D341Med (cell line): ENCODE data around the gene SCIN.
"Not testable (repeated sequence)": the region's sequence is repeated elsewhere in the genome, so short reads cannot be mapped to it uniquely, and the experiment has no call there.

Source experiments
- DNase-seq: peaks from one replicate; pipeline ENCODE4 v3.0.0; 2012; ENCODE audit warnings: low spot score

The SCIN gene

GRCh38 chr7:12648704-12649261 lies 78.3 kb downstream of the SCIN start:
- no peak for DNase-seq

GRCh38 chr7:12649348-12649747 lies 78.8 kb downstream of the SCIN start:
- DNase-seq, result no peak

GRCh38 chr7:12650080-12650479 lies 79.6 kb downstream of the SCIN start:
- DNase-seq, result no peak

GRCh38 chr7:12653110-12653509 lies 82.6 kb downstream of the SCIN start:
- no peak for DNase-seq

GRCh38 chr7:12653518-12653917 lies 83.0 kb downstream of the SCIN start:
- no peak for DNase-seq

DNA sequence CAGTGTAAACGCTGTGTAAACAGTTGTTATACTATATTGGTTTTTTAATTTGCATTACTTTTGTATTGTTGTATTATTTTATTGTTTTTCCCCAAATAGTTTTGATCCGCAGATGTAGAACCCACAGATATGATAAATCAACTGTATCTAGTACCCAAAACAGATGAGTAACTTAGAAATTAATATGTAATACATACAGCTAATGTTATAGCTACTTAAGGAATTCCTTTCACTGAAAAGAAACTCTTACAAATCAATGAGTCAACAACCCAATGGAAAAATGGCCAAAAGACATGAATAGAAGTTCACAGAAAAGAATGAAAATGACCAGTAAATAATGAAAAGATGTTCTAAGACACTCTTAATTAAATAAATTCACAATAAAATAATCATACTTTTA lies 84.6 kb downstream of the SCIN start:
- no peak for DNase-seq

GRCh38 chr7:12660423-12660822 lies 89.9 kb downstream of the SCIN start:
- not testable (repeated sequence) for DNase-seq

DNA sequence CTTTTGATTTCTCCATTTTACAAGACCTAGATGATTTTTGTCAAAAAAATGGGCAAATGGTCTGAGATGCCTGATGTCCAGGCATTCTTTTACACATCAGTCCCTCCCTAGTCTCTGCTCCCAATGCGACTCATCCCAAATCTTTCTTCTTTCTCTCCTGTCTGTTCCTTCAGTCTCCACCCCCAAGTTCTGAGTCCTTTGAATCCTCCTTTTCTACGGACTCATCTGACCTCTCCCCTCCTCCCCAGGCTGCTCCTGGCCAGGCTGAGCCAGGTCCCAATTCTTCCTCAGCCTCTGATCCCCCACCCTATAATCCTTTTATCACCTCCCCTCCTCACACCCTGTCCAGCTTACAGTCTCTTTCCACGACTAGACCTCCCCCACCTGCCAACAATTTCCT lies 90.5 kb downstream of the SCIN start:
- DNase-seq, result not testable (repeated sequence)

GRCh38 chr7:12661581-12661980 lies 91.1 kb downstream of the SCIN start:
- no peak for DNase-seq

GRCh38 chr7:12670000-12670729 lies 99.6 kb downstream of the SCIN start:
- DNase-seq, result no peak

GRCh38 chr7:12670743-12671520 lies 100.4 kb downstream of the SCIN start:
- DNase-seq, result no peak

- not testable (repeated sequence) for DNase-seq
These were observed 102.9 kb downstream of the SCIN start for GRCh38 chr7:12673436-12673835.

GRCh38 chr7:12674053-12674452 lies 103.5 kb downstream of the SCIN start:
- DNase-seq, result no peak

DNA sequence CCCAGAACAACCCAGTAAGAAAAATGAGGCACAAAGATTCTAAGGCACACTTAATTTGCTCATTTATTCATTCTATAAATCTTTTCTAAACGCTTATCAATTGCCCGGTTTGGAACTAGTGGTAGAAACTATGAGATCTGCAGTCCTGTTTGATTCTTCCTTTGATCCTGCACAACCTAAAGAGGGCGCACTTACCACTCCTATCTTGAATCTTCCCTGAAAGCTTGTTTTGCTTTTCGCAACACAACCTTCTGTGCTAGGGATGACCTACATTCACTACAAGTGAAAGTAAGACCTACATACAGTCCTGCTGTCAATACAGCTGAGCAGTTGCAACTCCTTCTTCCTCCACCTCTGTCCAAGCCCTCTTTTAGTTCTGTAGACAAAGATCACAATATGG lies 104.3 kb downstream of the SCIN start:
- peak; percentile 37 for DNase-seq

- no peak for DNase-seq
These were observed 113.4 kb downstream of the SCIN start for GRCh38 chr7:12683678-12684585.

DNA sequence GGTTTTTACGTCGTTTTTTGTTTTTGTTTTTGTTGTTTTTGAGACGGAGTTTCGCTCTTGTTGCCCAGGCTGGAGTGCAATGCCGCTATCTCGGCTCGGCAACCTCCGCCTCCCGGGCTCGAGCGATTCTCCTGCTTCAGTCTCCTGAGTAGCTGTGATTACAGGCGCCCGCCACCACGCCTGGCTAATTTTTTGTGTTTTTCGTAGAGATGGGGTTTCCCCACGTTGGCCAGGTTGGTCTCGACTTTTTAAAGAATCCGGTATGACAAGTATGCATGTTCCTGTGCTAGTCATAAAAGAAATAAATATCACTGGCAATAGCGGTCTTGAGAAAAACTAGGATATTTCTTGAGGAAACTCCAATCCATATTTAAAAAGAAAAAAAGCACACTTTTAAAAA lies 114.2 kb downstream of the SCIN start:
- DNase-seq, result no peak

- DNase-seq, result peak; percentile 42
These were observed 115.0 kb downstream of the SCIN start for GRCh38 chr7:12685550-12685949.

DNA sequence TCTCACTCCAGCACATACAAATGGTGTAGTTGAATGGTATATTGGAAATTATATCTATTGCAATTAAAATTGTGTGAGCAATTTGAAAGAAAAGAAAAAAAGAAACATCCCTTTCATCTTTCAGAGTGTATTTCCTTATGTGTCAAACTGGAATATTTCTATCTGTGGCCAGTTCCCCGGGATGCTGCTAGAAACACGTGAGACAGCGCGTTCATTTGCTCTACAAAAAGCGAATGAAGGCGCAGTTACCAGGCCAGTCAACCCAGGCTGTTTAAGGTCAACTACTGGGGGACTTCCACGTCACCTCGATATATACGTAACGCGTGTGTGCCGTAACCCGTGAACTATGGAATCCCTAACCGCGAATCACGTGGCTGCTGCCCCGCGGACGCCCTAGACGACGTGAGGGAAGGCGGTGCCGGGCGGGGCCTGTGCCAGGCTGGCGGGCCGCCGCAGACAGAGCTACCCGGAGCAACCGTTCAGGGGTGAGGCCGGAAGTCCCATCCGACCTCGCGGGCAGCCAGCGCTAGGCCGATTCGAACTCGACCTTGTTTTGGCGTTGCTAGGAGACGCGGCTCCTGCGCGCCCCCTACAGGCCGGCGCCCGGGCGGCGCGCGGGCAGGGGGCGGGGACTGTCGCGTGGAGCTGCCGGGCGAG lies 115.8 kb downstream of the SCIN start:
- peak; percentile 94 for DNase-seq

DNA sequence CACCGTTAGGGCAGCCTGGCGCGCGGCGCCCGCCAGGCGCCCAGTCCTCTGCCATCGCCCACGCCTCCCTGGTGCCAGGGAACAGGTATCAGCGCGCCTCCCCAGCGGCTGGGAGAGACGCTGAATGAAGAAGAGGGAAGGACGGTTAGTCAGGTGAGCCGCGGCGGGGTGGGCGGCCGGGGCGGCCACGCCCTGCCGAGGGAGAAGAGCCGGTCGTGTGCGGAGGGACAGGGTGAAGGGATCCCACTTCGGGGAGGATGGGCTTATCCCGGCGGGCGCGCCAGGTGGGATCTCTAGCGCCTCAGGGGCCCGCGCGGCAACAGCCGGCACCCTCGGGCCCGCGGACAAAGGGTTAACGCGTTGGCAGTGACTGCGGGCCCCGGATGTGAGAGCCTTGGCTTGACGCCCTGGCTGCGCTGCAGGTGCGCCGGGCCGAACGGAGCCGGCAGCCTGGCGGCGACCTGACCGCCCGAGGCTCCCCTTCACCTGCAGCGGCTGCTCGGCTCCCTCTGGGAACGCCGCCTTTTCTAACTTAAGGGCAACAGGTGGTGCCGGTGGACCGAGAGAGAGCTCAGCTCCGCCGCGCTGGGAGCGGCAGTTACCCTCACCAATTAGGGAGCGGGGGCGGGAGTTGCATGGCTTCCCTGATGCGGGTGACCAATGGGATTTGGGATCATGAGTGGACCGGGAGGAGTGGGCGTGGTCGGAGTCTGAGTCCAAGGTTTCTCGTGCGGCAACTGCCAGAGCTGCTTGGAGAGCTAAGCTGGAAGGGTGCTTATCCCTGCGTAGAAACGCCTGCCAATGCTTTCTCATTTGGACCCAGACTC lies 116.6 kb downstream of the SCIN start, which contains the start of gene ARL4A:
Gene ARL4A, plus strand, starts transcription at position 743 of the 827 bp plus-strand sequence. CDS start 622 bp downstream, outside the sequence.
- DNase-seq, result peak; percentile 95

DNA sequence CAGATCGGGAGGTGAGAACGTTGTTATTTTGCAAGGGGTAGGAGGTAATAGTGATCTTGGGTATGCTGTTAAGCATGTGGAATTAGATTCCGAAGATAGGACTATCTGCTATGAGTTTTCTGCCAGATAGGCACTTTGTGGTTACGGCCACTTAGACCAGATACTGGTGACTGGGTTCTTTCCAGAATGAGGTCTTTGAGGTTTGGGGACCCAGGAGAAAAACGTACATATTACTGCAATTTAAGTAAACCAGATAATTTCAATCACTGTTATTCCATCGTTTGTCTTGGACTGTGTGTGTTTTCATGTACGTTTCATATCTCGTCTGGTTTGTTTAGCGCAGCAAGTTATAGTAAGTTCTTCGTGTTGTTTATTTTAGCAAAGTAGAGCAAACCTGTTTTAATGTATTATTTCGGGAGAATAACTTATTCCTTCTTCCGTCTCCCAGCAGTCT lies 117.2 kb downstream of the SCIN start:
- no peak for DNase-seq
